GM18505 (cell line): ENCODE results near the gene MBD6.

ENCODE experiments used
- ATAC-seq: cut with Tn5 transposase; IDR thresholded peaks from one replicate; pipeline ENCODE4 v1.9.1; 2021; ENCODE audit not compliant: unreplicated experiment
- POLR2A ChIP-seq: IDR thresholded peaks from 4 replicates; pipeline ENCODE4 v1.6.1; 2011; ENCODE audit warnings: borderline replicate concordance; ENCODE audit not compliant: insufficient read depth, insufficient read length; ENCODE audit errors: extremely low read depth

MBD6 gene

GRCh38 chr12:57539134-57539768 is 16.6 kb downstream of the MBD6 start:
- ATAC-seq = no peak
- TF ChIP-seq POLR2A = no peak

- TF ChIP-seq POLR2A = no peak
- no peak for ATAC-seq
Observed at GRCh38 chr12:57541001-57541400, 18.4 kb downstream of the MBD6 start.

GRCh38 chr12:57541717-57542116 is 19.1 kb downstream of the MBD6 start:
- no peak for TF ChIP-seq POLR2A
- ATAC-seq = no peak

GRCh38 chr12:57543581-57543980 is 21.0 kb downstream of the MBD6 start:
- TF ChIP-seq POLR2A = no peak
- ATAC-seq = no peak

- TF ChIP-seq POLR2A = no peak
- ATAC-seq = no peak
Observed at GRCh38 chr12:57545809-57546437, 23.3 kb downstream of the MBD6 start.

- ATAC-seq = peak; percentile 98
- TF ChIP-seq POLR2A = peak; percentile 62
Observed at GRCh38 chr12:57546438-57547287, 24.0 kb downstream of the MBD6 start, which contains the start of gene DCTN2. DCTN2 (minus strand) TSS chr12:57547192; CDS start chr12:57547063, 129 bp downstream.

GRCh38 chr12:57547288-57548012 is 24.8 kb downstream of the MBD6 start:
- no peak for TF ChIP-seq POLR2A
- no peak for ATAC-seq

- no peak for TF ChIP-seq POLR2A
- ATAC-seq = no peak
Observed at GRCh38 chr12:57548013-57548315, 25.3 kb downstream of the MBD6 start.

- no peak for ATAC-seq
- TF ChIP-seq POLR2A = no peak
Observed at GRCh38 chr12:57548488-57548887, 25.9 kb downstream of the MBD6 start.

- TF ChIP-seq POLR2A = no peak
- ATAC-seq = no peak
Observed at GRCh38 chr12:57549203-57549908, 26.7 kb downstream of the MBD6 start.

GRCh38 chr12:57549909-57550640 is 27.5 kb downstream of the MBD6 start, which contains the start of gene KIF5A:
KIF5A (plus strand) TSS chr12:57550044; CDS start chr12:57550272, 228 bp downstream.
- no peak for TF ChIP-seq POLR2A
- no peak for ATAC-seq
